HCT116 (cell line): ENCODE results near the gene HOXD9. TPM values are rescaled to one million over a fixed set of nuclear protein-coding genes. Genes with fewer than 3 reads are reported as not detected.

ENCODE experiments used
- ATAC-seq: fragments of 200-7000 bp; cut with Tn5 transposase; 2 replicates; pipeline ENCODE4 v1.9.1; 2020; ENCODE audit warnings: mild to moderate bottlenecking, moderate library complexity
- BruUV-seq: library from RNA; stranded (reverse); fragments of 400-500 nt; replicated peaks from 2 replicates; lab custom pipeline; 2021; lab: Mats Ljungman, UMichigan
- CTCF ChIA-PET: fragments of 300-600 bp; sonication (Branson Sonifier 250); formaldehyde crosslinking; loops from one replicate; lab custom pipeline; 2021; ENCODE audit warnings: antibody characterized with exemption; lab: Charles Lee
- POLR2A ChIA-PET: fragments of 300-600, 350-600 bp; sonication (Branson Sonifier 250); formaldehyde crosslinking; loops from one replicate; lab custom pipeline; 2021; ENCODE audit warnings: antibody characterized with exemption; lab: Charles Lee
- RAD21 ChIA-PET, 2 experiments: fragments of 300-600 bp; sonication (Branson Sonifier 250); formaldehyde crosslinking; loops; one replicate each; lab custom pipeline; 2023; ENCODE audit warnings: low total read pairs in 2 of 2; ENCODE audit not compliant: uncharacterized antibody in 2 of 2, unreplicated experiment in 2 of 2, low non-redundant PET in 1 of 2; lab: Charles Lee
- DNase-seq: peaks from one replicate; pipeline ENCODE4 v3.0.0-alpha.2; 2010; ENCODE audit warnings: low read depth, low spot score
- H2AFZ ChIP-seq: fragments of 200-600 bp; shearing (Covaris generic), sonication (generic); 2 replicates; pipeline ENCODE4 v1.6.1; 2017; ENCODE audit warnings: low read depth, mixed run types, mixed read lengths, antibody characterized with exemption, low read length; ENCODE audit not compliant: poor library complexity, severe bottlenecking
- H3K27ac ChIP-seq: 2 replicates; pipeline ENCODE4 v1.5.1; 2012; ENCODE audit warnings: low read depth, low read length
- H3K27me3 ChIP-seq: fragments of 200-600 bp; sonication (generic); 2 replicates; pipeline ENCODE4 v1.6.1; 2016; ENCODE audit warnings: mixed run types, low read length, mixed read lengths; ENCODE audit not compliant: insufficient read depth
- H3K36me3 ChIP-seq, 2 experiments: fragments of 200-500 bp in 1 of 2; fragments of 200-600 bp in 1 of 2; sonication (Bioruptor generic) in 1 of 2; sonication (generic) in 1 of 2; 2 replicates each; pipeline versions ENCODE4 v1.5.1 to v1.6.1; 2014 to 2016; ENCODE audit warnings: low read length in 2 of 2, inconsistent platforms in 1 of 2, mixed read lengths in 1 of 2, mixed run types in 1 of 2; ENCODE audit not compliant: insufficient read depth in 2 of 2, control insufficient read depth in 1 of 2
- H3K4me1 ChIP-seq, 2 experiments: fragments of 200-600 bp in 1 of 2; sonication (generic) in 1 of 2; 2 replicates each; pipeline versions ENCODE4 v1.5.1 to v1.6.1; 2012 to 2017; ENCODE audit warnings: low read length in 2 of 2, inconsistent platforms in 1 of 2, mild to moderate bottlenecking in 1 of 2, mixed read lengths in 1 of 2, mixed run types in 1 of 2, moderate library complexity in 1 of 2; ENCODE audit not compliant: insufficient read depth in 2 of 2, control insufficient read depth in 1 of 2
- H3K4me2 ChIP-seq: fragments of 200-600 bp; sonication (generic); 2 replicates; pipeline ENCODE4 v1.6.1; 2017; ENCODE audit warnings: mixed run types, low read length, mixed read lengths
- H3K4me3 ChIP-seq, 2 experiments: fragments of 200-600 bp in 1 of 2; sonication (generic) in 1 of 2; replicated peaks in 1 of 2; 2 replicates each; pipeline ENCODE4 v1.5.1; 2011 to 2016; ENCODE audit warnings: low read length in 2 of 2, control low read depth in 1 of 2, low read depth in 1 of 2, mild to moderate bottlenecking in 1 of 2, mixed read lengths in 1 of 2, mixed run types in 1 of 2
- H3K79me2 ChIP-seq: fragments of 200-600 bp; sonication (generic); 2 replicates; pipeline ENCODE4 v1.6.1; 2017; ENCODE audit warnings: mild to moderate bottlenecking, mixed run types, low read length, moderate library complexity, mixed read lengths; ENCODE audit not compliant: insufficient read depth
- H3K9ac ChIP-seq: fragments of 200-600 bp; sonication (generic); 2 replicates; pipeline ENCODE4 v1.6.1; 2016; ENCODE audit warnings: low read length, mixed read lengths
- H3K9me2 ChIP-seq: fragments of 200-600 bp; sonication (generic), shearing (Covaris generic); 2 replicates; pipeline ENCODE4 v1.6.1; 2017; ENCODE audit warnings: mixed run types, mild to moderate bottlenecking, moderate library complexity; ENCODE audit not compliant: insufficient read depth
- H3K9me3 ChIP-seq, 2 experiments: fragments of 200-500 bp in 1 of 2; fragments of 200-600 bp in 1 of 2; sonication (Bioruptor generic) in 1 of 2; sonication (generic) in 1 of 2; 2 replicates each; pipeline ENCODE4 v1.6.1; 2014 to 2017; ENCODE audit warnings: low read length in 2 of 2, mixed read lengths in 2 of 2, inconsistent platforms in 1 of 2, low read depth in 1 of 2, mild to moderate bottlenecking in 1 of 2, mixed run types in 1 of 2, moderate library complexity in 1 of 2; ENCODE audit not compliant: control insufficient read depth in 1 of 2, insufficient read depth in 1 of 2
- H4K20me1 ChIP-seq: fragments of 200-600 bp; sonication (generic), shearing (Covaris generic); 2 replicates; pipeline ENCODE4 v1.6.1; 2017; ENCODE audit warnings: mixed run types, mild to moderate bottlenecking, moderate library complexity; ENCODE audit not compliant: insufficient read depth
- ATF3 ChIP-seq: IDR thresholded peaks from 2 replicates; pipeline ENCODE4 v1.6.1; 2012
- CBX3 ChIP-seq: IDR thresholded peaks from 2 replicates; pipeline ENCODE4 v1.6.1; 2012; ENCODE audit warnings: low read depth
- CEBPB ChIP-seq: IDR thresholded peaks from 2 replicates; pipeline ENCODE4 v1.6.1; 2012; ENCODE audit warnings: low read depth
- CTCF ChIP-seq, 3 experiments: fragments of 200-600 bp in 1 of 3; sonication (generic) in 1 of 3; IDR thresholded peaks in 2 of 3; conservative IDR thresholded peaks in 1 of 3; 2 replicates each; pipeline ENCODE4 v1.5.1; 2012 to 2017; ENCODE audit warnings: low read depth in 2 of 3, low read length in 2 of 3, antibody characterized with exemption in 1 of 3, borderline replicate concordance in 1 of 3, control low read depth in 1 of 3, mild to moderate bottlenecking in 1 of 3, mixed read lengths in 1 of 3, mixed run types in 1 of 3, moderate library complexity in 1 of 3; ENCODE audit not compliant: insufficient read depth in 1 of 3
- EGR1 ChIP-seq: IDR thresholded peaks from 2 replicates; pipeline ENCODE4 v1.6.1; 2012; ENCODE audit warnings: low read depth
- ELF1 ChIP-seq: IDR thresholded peaks from 2 replicates; pipeline ENCODE4 v1.6.1; 2012; ENCODE audit warnings: low read depth, borderline replicate concordance
- EZH2 ChIP-seq: fragments of 200-600 bp; sonication (generic); IDR thresholded peaks from 2 replicates; pipeline ENCODE4 v1.6.1; 2017; ENCODE audit warnings: antibody characterized with exemption, mixed run types
- MAX ChIP-seq: IDR thresholded peaks from 2 replicates; pipeline ENCODE4 v1.6.1; 2012
- POLR2A ChIP-seq: IDR thresholded peaks from 2 replicates; pipeline ENCODE4 v1.7.0; 2011; ENCODE audit warnings: borderline replicate concordance; ENCODE audit not compliant: insufficient read depth, insufficient read length; ENCODE audit errors: extremely low read depth
- POLR2AphosphoS5 ChIP-seq: IDR thresholded peaks from 2 replicates; pipeline ENCODE4 v1.6.1; 2011; ENCODE audit warnings: mild to moderate bottlenecking, low read depth, low read length, moderate library complexity
- RAD21 ChIP-seq: IDR thresholded peaks from 2 replicates; pipeline ENCODE4 v1.6.1; 2012; ENCODE audit warnings: low read depth, mild to moderate bottlenecking
- REST ChIP-seq: IDR thresholded peaks from 2 replicates; pipeline ENCODE4 v1.6.1; 2012; ENCODE audit warnings: low read depth
- SIN3A ChIP-seq: IDR thresholded peaks from 2 replicates; pipeline ENCODE4 v1.6.1; 2012; ENCODE audit warnings: low read depth
- SP1 ChIP-seq: IDR thresholded peaks from 2 replicates; pipeline ENCODE4 v1.6.1; 2012; ENCODE audit warnings: low read depth
- TCF7L2 ChIP-seq: IDR thresholded peaks from 2 replicates; pipeline ENCODE4 v1.7.0; 2011; ENCODE audit warnings: borderline replicate concordance, inconsistent platforms; ENCODE audit not compliant: insufficient read depth, insufficient read length; ENCODE audit errors: extremely low read depth
- YY1 ChIP-seq: IDR thresholded peaks from 2 replicates; pipeline ENCODE4 v1.6.1; 2011; ENCODE audit warnings: low read length, low read depth, moderate library complexity, mild to moderate bottlenecking; ENCODE audit not compliant: insufficient replicate concordance; ENCODE audit errors: extremely low read depth
- ZBTB33 ChIP-seq: IDR thresholded peaks from 2 replicates; pipeline ENCODE4 v1.6.1; 2011; ENCODE audit warnings: mild to moderate bottlenecking, low read length, moderate library complexity; ENCODE audit not compliant: insufficient replicate concordance; ENCODE audit errors: extremely low read depth
- ZFX ChIP-seq: fragments of 450-650 bp; IDR thresholded peaks from 2 replicates; pipeline ENCODE4 v1.6.1; 2017
- ZNF274 ChIP-seq: fragments of 200-500 bp; sonication (Bioruptor generic); IDR thresholded peaks from 2 replicates; pipeline ENCODE4 v1.6.1; 2014; ENCODE audit warnings: mild to moderate bottlenecking, low read depth, low read length, inconsistent platforms
- intact Hi-C: fragments of 100-400 bp; cut with micrococcal nuclease; formaldehyde crosslinking; loops from 2 replicates; pipeline ENCODE4 v1.10.0; 2022
- total RNA-seq: library from RNA; stranded (reverse); gene quantifications from one replicate; pipeline ENCODE4 v1.2.1, GENCODE V29; 2021; ENCODE audit not compliant: unreplicated experiment

The HOXD9 gene
- total RNA-seq, 1 experiment from 2014 or later: not detected

- intact Hi-C loops: loop anchor here (5.0 kb wide), 1 partner anchor 1328 kb away; no protein-coding TSS in a partner anchor
- ATAC-seq (no peak), DNase-seq (no peak)
- H4K20me1 ChIP-seq: no peaks in the 10 kb centered on the region
- CTCF ChIA-PET: no interaction called here
- no peak within 1 kb of the TSS for H3K27ac ChIP-seq
- H3K27me3 ChIP-seq: no peaks in the 10 kb centered on the region
- H3K9ac ChIP-seq: no peak within 1 kb of the TSS
- peaks cover 5 to 18% of the 10 kb centered on the region in 2 experiments; a peak in 3 of 4 replicates for H3K4me1 ChIP-seq
- H3K9me3 ChIP-seq: no peaks in the 10 kb centered on the region
- BruUV-seq: no TSS peak
- H2AFZ ChIP-seq: no peak within 1 kb of the TSS
- RAD21 ChIA-PET: no interaction called here
- no peaks in the 10 kb centered on the region for H3K9me2 ChIP-seq
- H3K36me3 ChIP-seq: no peaks in the 10 kb centered on the region
- POLR2A ChIA-PET: no interaction called here
- no peak within 1 kb of the TSS for H3K4me3 ChIP-seq
- no peak within 1 kb of the TSS for H3K4me2 ChIP-seq
- H3K79me2 ChIP-seq: no peaks in the 10 kb centered on the region
- no peak for TF ChIP-seq CTCF (IDR thresholded peaks at IDR 0.05 in 2 of 3, conservative IDR thresholded peaks at IDR 0.05 in 1 of 3; ENCODE audit: borderline replicate concordance in 1 of 3, insufficient read depth in 1 of 3, low read depth in 2 of 3, low read length in 2 of 3)
- TF ChIP-seq RAD21: no peak
- no peak for TF ChIP-seq SP1
- TF ChIP-seq EZH2: no peak
- TF ChIP-seq ZNF274: no peak
- TF ChIP-seq EGR1: no peak
- no peak for TF ChIP-seq ELF1
- TF ChIP-seq ZFX: no peak
- no peak for TF ChIP-seq REST
- no peak for TF ChIP-seq MAX
- TF ChIP-seq TCF7L2: no peak
- no peak for TF ChIP-seq CEBPB
- TF ChIP-seq ATF3: no peak
- TF ChIP-seq CBX3: no peak
- TF ChIP-seq YY1: no peak
- TF ChIP-seq ZBTB33: no peak
- TF ChIP-seq POLR2A: no peak
- TF ChIP-seq SIN3A: no peak
- TF ChIP-seq POLR2AphosphoS5: no peak
Observed at GRCh38 chr2:176099728-176100546, 22.6 kb upstream of the HOXD9 start, which contains the start of gene HOXD12. Gene HOXD12, plus strand, starts transcription at chr2:176099795. Its CDS starts 7 bp downstream, at chr2:176099802.
